Measurements from ENCODE around the gene RNASE11. TPM values are rescaled to one million over a fixed set of nuclear protein-coding genes. Genes with fewer than 3 reads are reported as not detected.

RNASE11 gene
- polyA plus RNA-seq, 1 donor (not counting 4 experiments of a cell fraction or from before 2014, with no cell fraction given): not detected

DNA sequence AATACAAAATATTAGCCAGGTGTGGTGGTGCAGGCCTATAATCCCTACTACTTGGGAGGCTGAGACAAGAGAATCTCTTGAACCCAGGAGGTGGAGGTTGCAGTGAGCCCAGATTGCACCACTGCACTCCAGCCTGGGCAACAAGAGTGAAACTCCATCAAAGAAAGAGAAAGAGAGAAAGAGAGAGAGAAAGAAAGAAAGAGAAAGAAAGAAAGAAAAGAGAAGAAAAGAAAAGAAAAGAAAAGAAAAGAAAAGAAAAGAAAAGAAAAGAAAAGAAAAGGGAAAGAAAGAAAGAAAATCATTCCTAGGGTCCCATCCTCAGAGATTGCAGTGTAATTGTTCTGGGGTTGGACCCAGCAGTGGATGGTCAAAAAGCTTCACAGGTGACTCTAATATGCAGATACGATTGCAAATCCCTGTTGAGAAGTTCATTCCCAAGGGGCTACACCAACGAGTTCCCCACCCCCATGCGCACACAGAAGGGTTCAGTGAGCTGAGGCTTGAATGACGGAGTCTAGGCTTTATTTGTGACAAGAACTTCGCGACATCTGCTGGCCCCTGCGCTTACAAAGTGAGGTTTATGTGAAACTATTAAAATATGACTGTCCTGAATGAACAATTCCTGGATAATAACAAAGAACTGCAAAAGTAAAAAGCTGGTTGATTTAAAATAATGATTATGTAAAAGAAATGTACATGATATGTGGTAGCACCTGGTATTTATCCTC is 20.7 kb upstream of the RNASE11 start:
- Histone ChIP-seq H3K36me3 (ENCODE audit: control insufficient read depth in 2 of 2, extremely low read depth in 1 of 2, insufficient read depth in 2 of 2, low read length in 2 of 2) (no peaks in the 10 kb centered on the region), H3K27ac (ENCODE audit: control insufficient read depth, insufficient read depth, low read length) (no peak overlapping the region), H3K4me3 (ENCODE audit: control insufficient read depth in 2 of 3, extremely low read depth in 1 of 3, insufficient read depth in 2 of 3, low read depth in 1 of 3, low read length in 3 of 3) (no peak overlapping the region), H3K9me3 (ENCODE audit: control insufficient read depth, low read depth, low read length) (no peaks in the 10 kb centered on the region), H3K4me2 (ENCODE audit: control insufficient read depth, extremely low read depth, insufficient read depth, low read depth, low read length) (no peak overlapping the region), H3K9me1 (ENCODE audit: control insufficient read depth, extremely low read depth, insufficient read depth, low read length) (peaks cover 3% of the 10 kb centered on the region), H2AFZ (ENCODE audit: control insufficient read depth, low read length) (no peak overlapping the region), H3K27me3 (ENCODE audit: control insufficient read depth, extremely low read depth, insufficient read depth, low read length) (no peaks in the 10 kb centered on the region), H3K4me1 (ENCODE audit: control insufficient read depth, extremely low read depth, insufficient read depth, low read length) (peaks cover 4% of the 10 kb centered on the region), H4K20me1 (ENCODE audit: control insufficient read depth, extremely low read depth, insufficient read depth, low read length) (no peaks in the 10 kb centered on the region), H3K79me2 (ENCODE audit: control insufficient read depth, insufficient read depth, low read length) (no peaks in the 10 kb centered on the region), H3K9ac (ENCODE audit: control insufficient read depth, extremely low read depth, insufficient read depth, low read length) (no peak overlapping the region)
- dilution Hi-C loops (cut with MboI; ENCODE audit: extremely low pct_ligation_motif_present, low sequenced_read_pairs): no loop called here
- TF ChIP-seq, protein P1, sequence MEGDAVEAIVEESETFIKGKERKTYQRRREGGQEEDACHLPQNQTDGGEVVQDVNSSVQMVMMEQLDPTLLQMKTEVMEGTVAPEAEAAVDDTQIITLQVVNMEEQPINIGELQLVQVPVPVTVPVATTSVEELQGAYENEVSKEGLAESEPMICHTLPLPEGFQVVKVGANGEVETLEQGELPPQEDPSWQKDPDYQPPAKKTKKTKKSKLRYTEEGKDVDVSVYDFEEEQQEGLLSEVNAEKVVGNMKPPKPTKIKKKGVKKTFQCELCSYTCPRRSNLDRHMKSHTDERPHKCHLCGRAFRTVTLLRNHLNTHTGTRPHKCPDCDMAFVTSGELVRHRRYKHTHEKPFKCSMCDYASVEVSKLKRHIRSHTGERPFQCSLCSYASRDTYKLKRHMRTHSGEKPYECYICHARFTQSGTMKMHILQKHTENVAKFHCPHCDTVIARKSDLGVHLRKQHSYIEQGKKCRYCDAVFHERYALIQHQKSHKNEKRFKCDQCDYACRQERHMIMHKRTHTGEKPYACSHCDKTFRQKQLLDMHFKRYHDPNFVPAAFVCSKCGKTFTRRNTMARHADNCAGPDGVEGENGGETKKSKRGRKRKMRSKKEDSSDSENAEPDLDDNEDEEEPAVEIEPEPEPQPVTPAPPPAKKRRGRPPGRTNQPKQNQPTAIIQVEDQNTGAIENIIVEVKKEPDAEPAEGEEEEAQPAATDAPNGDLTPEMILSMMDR (optimal IDR thresholded peaks at IDR 0.05 in 1 of 3, IDR thresholded peaks at IDR 0.05 in 1 of 3, conservative IDR thresholded peaks at IDR 0.05 in 1 of 3; ENCODE audit: extremely low read depth in 1 of 3, insufficient read depth in 2 of 3, low read length in 3 of 3): no peak
- no peak for TF ChIP-seq EZH2 (IDR thresholded peaks at IDR 0.05; ENCODE audit: low read length)
- FAIRE-seq: no peak
- no peak for DNase-seq (ENCODE audit: low read depth, low spot score)

DNA sequence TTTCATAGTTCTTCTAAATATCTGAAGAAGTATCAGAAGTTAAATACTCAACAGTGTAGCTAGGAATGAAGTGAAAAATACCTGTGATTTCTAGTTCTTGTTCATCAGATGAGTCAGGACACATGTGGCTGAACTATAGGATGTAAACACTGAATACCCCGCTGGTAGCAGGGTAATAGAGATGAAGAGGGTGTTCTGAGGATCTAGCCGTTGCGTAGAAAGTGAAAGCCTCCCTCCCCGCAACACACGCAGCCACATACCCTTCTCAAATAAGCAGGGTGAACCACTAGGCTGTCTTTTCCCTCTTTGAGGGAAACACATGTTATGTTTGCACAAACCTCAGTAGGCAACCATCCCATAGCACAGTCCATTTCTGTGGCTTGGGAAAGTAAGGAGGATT is 19.8 kb upstream of the RNASE11 start:
- TF ChIP-seq, protein P1 (optimal IDR thresholded peaks at IDR 0.05 in 1 of 3, IDR thresholded peaks at IDR 0.05 in 1 of 3, conservative IDR thresholded peaks at IDR 0.05 in 1 of 3; ENCODE audit: extremely low read depth in 1 of 3, insufficient read depth in 2 of 3, low read length in 3 of 3): no peak
- no peak for TF ChIP-seq EZH2 (IDR thresholded peaks at IDR 0.05; ENCODE audit: low read length)
- Histone ChIP-seq H3K79me2 (ENCODE audit: control insufficient read depth, insufficient read depth, low read length) (no peaks in the 10 kb centered on the region), H3K9me1 (ENCODE audit: control insufficient read depth, extremely low read depth, insufficient read depth, low read length) (peaks cover 2% of the 10 kb centered on the region), H4K20me1 (ENCODE audit: control insufficient read depth, extremely low read depth, insufficient read depth, low read length) (no peaks in the 10 kb centered on the region), H3K36me3 (ENCODE audit: control insufficient read depth in 2 of 2, extremely low read depth in 1 of 2, insufficient read depth in 2 of 2, low read length in 2 of 2) (no peaks in the 10 kb centered on the region), H3K27me3 (ENCODE audit: control insufficient read depth, extremely low read depth, insufficient read depth, low read length) (no peaks in the 10 kb centered on the region), H3K4me1 (ENCODE audit: control insufficient read depth, extremely low read depth, insufficient read depth, low read length) (no peaks in the 10 kb centered on the region), H3K4me3 (ENCODE audit: control insufficient read depth in 2 of 3, extremely low read depth in 1 of 3, insufficient read depth in 2 of 3, low read depth in 1 of 3, low read length in 3 of 3) (no peak overlapping the region), H3K4me2 (ENCODE audit: control insufficient read depth, extremely low read depth, insufficient read depth, low read depth, low read length) (no peak overlapping the region), H3K9ac (ENCODE audit: control insufficient read depth, extremely low read depth, insufficient read depth, low read length) (no peak overlapping the region), H2AFZ (ENCODE audit: control insufficient read depth, low read length) (no peak overlapping the region), H3K9me3 (ENCODE audit: control insufficient read depth, low read depth, low read length) (no peaks in the 10 kb centered on the region), H3K27ac (ENCODE audit: control insufficient read depth, insufficient read depth, low read length) (no peak overlapping the region)
- dilution Hi-C loops (cut with MboI; ENCODE audit: extremely low pct_ligation_motif_present, low sequenced_read_pairs): no loop called here
- no peak for FAIRE-seq
- no peak for DNase-seq (ENCODE audit: low read depth, low spot score)
